ENCODE results near the gene FAF1.
A peak's percentile ranks its signal among the peaks of the same experiment; 100 is the strongest.

FAF1 gene

DNA sequence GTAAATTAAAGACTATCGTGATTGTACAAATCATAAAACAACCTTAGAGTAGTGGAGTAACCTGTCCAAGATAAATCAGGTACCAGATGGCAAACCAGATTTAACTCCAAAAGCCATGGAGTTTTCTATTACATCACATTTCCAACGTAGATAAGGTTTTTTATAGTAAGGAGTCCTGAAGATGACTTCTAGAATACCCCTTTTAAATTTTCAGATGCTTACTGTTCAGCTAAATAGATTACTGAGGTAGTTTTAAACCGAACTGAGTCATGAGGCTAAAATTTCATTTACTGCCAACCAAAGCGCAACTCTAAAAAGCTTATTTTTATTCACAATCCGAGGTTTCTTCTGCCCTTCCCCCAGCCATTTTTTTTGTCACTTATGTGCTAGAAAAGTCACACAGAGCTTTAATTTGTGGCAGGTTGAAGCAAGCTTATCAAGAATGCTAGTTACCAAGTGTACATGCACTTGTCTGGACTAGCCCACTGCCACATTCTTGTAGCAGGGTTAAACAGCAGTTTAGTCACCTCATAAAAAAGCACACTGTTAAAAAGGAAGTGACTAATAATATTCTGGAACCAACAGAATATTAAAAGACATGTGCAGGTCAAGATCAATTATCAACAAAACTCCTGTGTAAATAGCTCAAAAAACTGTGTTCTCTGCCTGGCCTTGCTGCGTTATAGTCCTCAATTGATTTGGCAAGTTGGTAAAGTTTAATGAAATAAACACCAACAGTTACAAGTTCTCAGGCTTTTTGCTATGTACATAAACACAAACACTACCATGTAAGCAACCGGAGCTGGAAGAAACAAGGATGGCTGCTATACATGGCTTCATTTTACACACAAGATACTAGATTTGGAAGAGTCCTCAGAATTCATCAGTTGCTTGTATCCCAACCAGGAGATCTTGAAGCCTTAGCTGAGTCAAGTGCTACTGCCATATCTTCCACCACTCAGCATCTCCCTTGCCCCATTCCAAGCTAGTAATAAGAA lies 356.5 kb downstream of the FAF1 start (continued):
- TF ChIP-seq ZNF24 (tag by site-specific recombination; IDR thresholded peaks at IDR 0.05) (peak; percentile 48; the same call in 1 of the 2 replicates), OSR2 (tag by site-specific recombination; IDR thresholded peaks at IDR 0.05) (peak; percentile 74), ZNF335 (tag by site-specific recombination; conservative IDR thresholded peaks at IDR 0.05) (0 out of 2 replicates have a peak, but pooled peaks have one; percentile 26), ZNF843 (tag by site-specific recombination; IDR thresholded peaks at IDR 0.05) (peak; percentile 80), ZNF140 (tag by site-specific recombination; IDR thresholded peaks at IDR 0.05) (no peak), ZNF488 (tag by site-specific recombination; IDR thresholded peaks at IDR 0.05) (no peak), ZNF548 (tag by site-specific recombination; IDR thresholded peaks at IDR 0.05) (no peak)

DNA sequence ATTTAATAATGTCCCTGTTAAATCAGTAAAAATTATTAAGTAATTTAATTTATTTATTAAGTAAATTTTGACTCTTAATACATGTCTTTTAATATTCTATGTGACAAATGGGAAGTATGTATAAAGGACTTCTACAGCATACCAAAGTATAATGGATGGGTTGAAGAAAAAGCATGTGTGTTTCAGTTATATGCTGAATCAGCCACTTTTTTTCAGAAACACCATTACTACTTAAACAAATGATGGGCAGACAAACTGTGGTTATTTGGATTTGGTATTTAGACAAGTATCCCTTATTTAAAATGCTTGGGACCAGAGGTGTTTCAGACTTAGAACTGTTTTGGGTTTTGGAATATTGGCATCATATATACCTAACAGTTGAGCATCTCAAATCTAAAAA lies 360.5 kb downstream of the FAF1 start:
- Histone ChIP-seq H3K36me3 (ENCODE audit: control insufficient read depth in 2 of 2, insufficient read depth in 1 of 2, low read length in 2 of 2) (peaks cover 3 to 6% of the 10 kb centered on the region in 2 experiments; a peak in 2 of 3 replicates), H3K4me3 (ENCODE audit: low read depth, low read length) (no peak overlapping the region), H3K27ac (ENCODE audit: extremely low read depth, low read depth, low read length) (no peak overlapping the region), H3K4me1 (ENCODE audit: control insufficient read depth, insufficient read depth, low read length) (peaks cover 8% of the 10 kb centered on the region), H3K9me3 (ENCODE audit: control insufficient read depth, insufficient read depth, low read depth, low read length) (no peaks in the 10 kb centered on the region)
- ChIA-PET CTCF (no interaction called here), POLR2A (no interaction called here)
- TF ChIP-seq ZNF354C (tag by site-specific recombination; IDR thresholded peaks at IDR 0.05; ENCODE audit: borderline replicate concordance, low read depth) (no peak), ZNF561 (tag by site-specific recombination; IDR thresholded peaks at IDR 0.05; ENCODE audit: borderline replicate concordance) (no peak), ZNF155 (tag by site-specific recombination; IDR thresholded peaks at IDR 0.05) (no peak)
- TF ChIP-seq, protein P1, sequence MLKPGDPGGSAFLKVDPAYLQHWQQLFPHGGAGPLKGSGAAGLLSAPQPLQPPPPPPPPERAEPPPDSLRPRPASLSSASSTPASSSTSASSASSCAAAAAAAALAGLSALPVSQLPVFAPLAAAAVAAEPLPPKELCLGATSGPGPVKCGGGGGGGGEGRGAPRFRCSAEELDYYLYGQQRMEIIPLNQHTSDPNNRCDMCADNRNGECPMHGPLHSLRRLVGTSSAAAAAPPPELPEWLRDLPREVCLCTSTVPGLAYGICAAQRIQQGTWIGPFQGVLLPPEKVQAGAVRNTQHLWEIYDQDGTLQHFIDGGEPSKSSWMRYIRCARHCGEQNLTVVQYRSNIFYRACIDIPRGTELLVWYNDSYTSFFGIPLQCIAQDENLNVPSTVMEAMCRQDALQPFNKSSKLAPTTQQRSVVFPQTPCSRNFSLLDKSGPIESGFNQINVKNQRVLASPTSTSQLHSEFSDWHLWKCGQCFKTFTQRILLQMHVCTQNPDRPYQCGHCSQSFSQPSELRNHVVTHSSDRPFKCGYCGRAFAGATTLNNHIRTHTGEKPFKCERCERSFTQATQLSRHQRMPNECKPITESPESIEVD (tag by site-specific recombination; IDR thresholded peaks at IDR 0.05): no peak

GRCh38 chr1:50595874-50596273 lies 364.2 kb downstream of the FAF1 start:
- H3K4me3 ChIP-seq (ENCODE audit: low read depth, low read length): no peak overlapping the region
- peaks cover 3 to 6% of the 10 kb centered on the region in 2 experiments; a peak in 2 of 3 replicates for H3K36me3 ChIP-seq (ENCODE audit: control insufficient read depth in 2 of 2, insufficient read depth in 1 of 2, low read length in 2 of 2)
- no peaks in the 10 kb centered on the region for H3K4me1 ChIP-seq (ENCODE audit: control insufficient read depth, insufficient read depth, low read length)
- H3K9me3 ChIP-seq (ENCODE audit: control insufficient read depth, insufficient read depth, low read depth, low read length): no peaks in the 10 kb centered on the region
- no peak overlapping the region for H3K27ac ChIP-seq (ENCODE audit: extremely low read depth, low read depth, low read length)
- ChIA-PET CTCF (interaction anchor here (0.5 to 0.6 kb wide), 2 partner anchors 20 to 70 kb away, joined by 3 to 4 read pairs; no protein-coding TSS in a partner anchor), POLR2A (no interaction called here)
- TF ChIP-seq ZSCAN30 (tag by site-specific recombination; IDR thresholded peaks at IDR 0.05) (no peak), ZNF623 (tag by site-specific recombination; IDR thresholded peaks at IDR 0.05) (no peak)

- no peaks in the 10 kb centered on the region for H3K9me3 ChIP-seq (ENCODE audit: control insufficient read depth, insufficient read depth, low read depth, low read length)
- ChIA-PET CTCF (no interaction called here), POLR2A (no interaction called here)
- peaks cover 3 to 12% of the 10 kb centered on the region in 2 experiments; a peak in 2 of 3 replicates for H3K36me3 ChIP-seq (ENCODE audit: control insufficient read depth in 2 of 2, insufficient read depth in 1 of 2, low read length in 2 of 2)
- no peaks in the 10 kb centered on the region for H3K4me1 ChIP-seq (ENCODE audit: control insufficient read depth, insufficient read depth, low read length)
- no peak overlapping the region for H3K27ac ChIP-seq (ENCODE audit: extremely low read depth, low read depth, low read length)
- no peak overlapping the region for H3K4me3 ChIP-seq (ENCODE audit: low read depth, low read length)
- TF ChIP-seq RBAK (tag by site-specific recombination; IDR thresholded peaks at IDR 0.05) (no peak), ZNF768 (tag by site-specific recombination; IDR thresholded peaks at IDR 0.05) (no peak), ZNF785 (tag by site-specific recombination; IDR thresholded peaks at IDR 0.05) (no peak), ZNF747 (tag by site-specific recombination; IDR thresholded peaks at IDR 0.05) (no peak), ZNF76 (tag by site-specific recombination; IDR thresholded peaks at IDR 0.05; ENCODE audit: borderline replicate concordance, low read depth) (no peak), ZNF623 (tag by site-specific recombination; IDR thresholded peaks at IDR 0.05) (no peak), ZBTB17 (tag by site-specific recombination; IDR thresholded peaks at IDR 0.05) (no peak), ZNF426 (tag by site-specific recombination; IDR thresholded peaks at IDR 0.05) (no peak), SALL2 (tag by site-specific recombination; IDR thresholded peaks at IDR 0.05; ENCODE audit: borderline replicate concordance) (no peak)
- TF ChIP-seq, protein P2, sequence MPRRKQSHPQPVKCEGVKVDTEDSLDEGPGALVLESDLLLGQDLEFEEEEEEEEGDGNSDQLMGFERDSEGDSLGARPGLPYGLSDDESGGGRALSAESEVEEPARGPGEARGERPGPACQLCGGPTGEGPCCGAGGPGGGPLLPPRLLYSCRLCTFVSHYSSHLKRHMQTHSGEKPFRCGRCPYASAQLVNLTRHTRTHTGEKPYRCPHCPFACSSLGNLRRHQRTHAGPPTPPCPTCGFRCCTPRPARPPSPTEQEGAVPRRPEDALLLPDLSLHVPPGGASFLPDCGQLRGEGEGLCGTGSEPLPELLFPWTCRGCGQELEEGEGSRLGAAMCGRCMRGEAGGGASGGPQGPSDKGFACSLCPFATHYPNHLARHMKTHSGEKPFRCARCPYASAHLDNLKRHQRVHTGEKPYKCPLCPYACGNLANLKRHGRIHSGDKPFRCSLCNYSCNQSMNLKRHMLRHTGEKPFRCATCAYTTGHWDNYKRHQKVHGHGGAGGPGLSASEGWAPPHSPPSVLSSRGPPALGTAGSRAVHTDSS (tag by site-specific recombination; IDR thresholded peaks at IDR 0.05): no peak
- TF ChIP-seq, protein P3, sequence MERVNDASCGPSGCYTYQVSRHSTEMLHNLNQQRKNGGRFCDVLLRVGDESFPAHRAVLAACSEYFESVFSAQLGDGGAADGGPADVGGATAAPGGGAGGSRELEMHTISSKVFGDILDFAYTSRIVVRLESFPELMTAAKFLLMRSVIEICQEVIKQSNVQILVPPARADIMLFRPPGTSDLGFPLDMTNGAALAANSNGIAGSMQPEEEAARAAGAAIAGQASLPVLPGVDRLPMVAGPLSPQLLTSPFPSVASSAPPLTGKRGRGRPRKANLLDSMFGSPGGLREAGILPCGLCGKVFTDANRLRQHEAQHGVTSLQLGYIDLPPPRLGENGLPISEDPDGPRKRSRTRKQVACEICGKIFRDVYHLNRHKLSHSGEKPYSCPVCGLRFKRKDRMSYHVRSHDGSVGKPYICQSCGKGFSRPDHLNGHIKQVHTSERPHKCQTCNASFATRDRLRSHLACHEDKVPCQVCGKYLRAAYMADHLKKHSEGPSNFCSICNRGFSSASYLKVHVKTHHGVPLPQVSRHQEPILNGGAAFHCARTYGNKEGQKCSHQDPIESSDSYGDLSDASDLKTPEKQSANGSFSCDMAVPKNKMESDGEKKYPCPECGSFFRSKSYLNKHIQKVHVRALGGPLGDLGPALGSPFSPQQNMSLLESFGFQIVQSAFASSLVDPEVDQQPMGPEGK (tag by site-specific recombination; IDR thresholded peaks at IDR 0.05): no peak
Measured at GRCh38 chr1:50593515-50593914, 366.6 kb downstream of the FAF1 start.

All from HEK293 (cell line).